Measurements from ENCODE around the gene TRPM8. TPM values are rescaled to one million over a fixed set of nuclear protein-coding genes. Genes with fewer than 3 reads are reported as not detected.

TRPM8 gene
- total and polyA plus RNA-seq, 2 donors (not counting 1 experiment from before 2014, with no cell fraction given) = 0.49 to 0.99 TPM

- H3K27ac ChIP-seq (ENCODE audit: insufficient read depth, low read length) = no peak overlapping the region
- no peak overlapping the region for H3K9ac ChIP-seq (ENCODE audit: insufficient read depth, low read length)
- no peaks in the 10 kb centered on the region for H3K27me3 ChIP-seq (ENCODE audit: control insufficient read depth, insufficient read depth, low read length)
- no peak overlapping the region for H3K4me3 ChIP-seq (replicated peaks in 1 of 4; ENCODE audit: control extremely low read depth in 1 of 4, insufficient read depth in 1 of 4, low read depth in 3 of 4, low read length in 4 of 4)
- TF ChIP-seq CTCF (conservative IDR thresholded peaks at IDR 0.05 in 1 of 2, IDR thresholded peaks at IDR 0.05 in 1 of 2; ENCODE audit: low read depth in 1 of 2, low read length in 2 of 2) (no peak), EZH2 (IDR thresholded peaks at IDR 0.05; ENCODE audit: low read length, missing control alignments) (no peak)
- no peaks in the 10 kb centered on the region for H3K79me2 ChIP-seq (ENCODE audit: control insufficient read depth, insufficient read depth, low read length)
- H4K20me1 ChIP-seq (ENCODE audit: control insufficient read depth, extremely low read depth, insufficient read depth, low read length) = no peaks in the 10 kb centered on the region
- no peaks in the 10 kb centered on the region for H3K36me3 ChIP-seq (ENCODE audit: control insufficient read depth, insufficient read depth, low read length)
- H3K4me2 ChIP-seq (ENCODE audit: extremely low read depth, insufficient read depth, low read length) = no peak overlapping the region
- H3K4me1 ChIP-seq (ENCODE audit: control insufficient read depth, extremely low read depth, insufficient read depth, low read length) = peaks cover 24% of the 10 kb centered on the region
- H2AFZ ChIP-seq (ENCODE audit: low read length) = no peak overlapping the region
- no peak for DNase-seq (ENCODE audit: low read depth in 2 of 2)
- H3K9me3 ChIP-seq (ENCODE audit: control insufficient read depth, insufficient read depth, low read depth, low read length) = no peaks in the 10 kb centered on the region
These were observed 58.9 kb downstream of the TRPM8 start for GRCh38 chr2:233976087-233976486.

GRCh38 chr2:233976690-233977294 lies 59.6 kb downstream of the TRPM8 start:
- Histone ChIP-seq H3K27me3 (ENCODE audit: control insufficient read depth, insufficient read depth, low read length) (no peaks in the 10 kb centered on the region), H4K20me1 (ENCODE audit: control insufficient read depth, extremely low read depth, insufficient read depth, low read length) (no peaks in the 10 kb centered on the region), H3K27ac (ENCODE audit: insufficient read depth, low read length) (no peak overlapping the region), H3K36me3 (ENCODE audit: control insufficient read depth, insufficient read depth, low read length) (no peaks in the 10 kb centered on the region), H3K4me1 (ENCODE audit: control insufficient read depth, extremely low read depth, insufficient read depth, low read length) (peaks cover 31% of the 10 kb centered on the region), H3K4me2 (ENCODE audit: extremely low read depth, insufficient read depth, low read length) (no peak overlapping the region), H3K9me3 (ENCODE audit: control insufficient read depth, insufficient read depth, low read depth, low read length) (no peaks in the 10 kb centered on the region), H3K4me3 (replicated peaks in 1 of 4; ENCODE audit: control extremely low read depth in 1 of 4, insufficient read depth in 1 of 4, low read depth in 3 of 4, low read length in 4 of 4) (no peak overlapping the region), H3K9ac (ENCODE audit: insufficient read depth, low read length) (no peak overlapping the region), H3K79me2 (ENCODE audit: control insufficient read depth, insufficient read depth, low read length) (no peaks in the 10 kb centered on the region), H2AFZ (ENCODE audit: low read length) (no peak overlapping the region)
- peak; percentile 58 to 62 for TF ChIP-seq CTCF (conservative IDR thresholded peaks at IDR 0.05 in 1 of 2, IDR thresholded peaks at IDR 0.05 in 1 of 2; ENCODE audit: low read depth in 1 of 2, low read length in 2 of 2)
- TF ChIP-seq EZH2 (IDR thresholded peaks at IDR 0.05; ENCODE audit: low read length, missing control alignments) = no peak
- peak; percentile 76 to 87 for DNase-seq (ENCODE audit: low read depth in 2 of 2)

GRCh38 chr2:233977296-233977837 lies 60.2 kb downstream of the TRPM8 start:
- Histone ChIP-seq H3K4me3 (replicated peaks in 1 of 4; ENCODE audit: control extremely low read depth in 1 of 4, insufficient read depth in 1 of 4, low read depth in 3 of 4, low read length in 4 of 4) (no peak overlapping the region), H3K9me3 (ENCODE audit: control insufficient read depth, insufficient read depth, low read depth, low read length) (no peaks in the 10 kb centered on the region), H3K4me2 (ENCODE audit: extremely low read depth, insufficient read depth, low read length) (no peak overlapping the region), H3K4me1 (ENCODE audit: control insufficient read depth, extremely low read depth, insufficient read depth, low read length) (peaks cover 35% of the 10 kb centered on the region), H2AFZ (ENCODE audit: low read length) (no peak overlapping the region), H3K36me3 (ENCODE audit: control insufficient read depth, insufficient read depth, low read length) (no peaks in the 10 kb centered on the region), H3K27me3 (ENCODE audit: control insufficient read depth, insufficient read depth, low read length) (no peaks in the 10 kb centered on the region), H3K9ac (ENCODE audit: insufficient read depth, low read length) (no peak overlapping the region), H4K20me1 (ENCODE audit: control insufficient read depth, extremely low read depth, insufficient read depth, low read length) (no peaks in the 10 kb centered on the region), H3K79me2 (ENCODE audit: control insufficient read depth, insufficient read depth, low read length) (no peaks in the 10 kb centered on the region), H3K27ac (ENCODE audit: insufficient read depth, low read length) (no peak overlapping the region)
- DNase-seq (ENCODE audit: low read depth in 2 of 2) = no peak
- TF ChIP-seq CTCF (conservative IDR thresholded peaks at IDR 0.05 in 1 of 2, IDR thresholded peaks at IDR 0.05 in 1 of 2; ENCODE audit: low read depth in 1 of 2, low read length in 2 of 2) (no peak), EZH2 (IDR thresholded peaks at IDR 0.05; ENCODE audit: low read length, missing control alignments) (no peak)
